BE2C (cell line): Measurements from ENCODE around the gene ELOF1.
A peak's percentile ranks its signal among the peaks of the same experiment; 100 is the strongest.

Experiments used
- DNase-seq: peaks from one replicate; pipeline ENCODE4 v3.0.0-alpha.2; 2020
- H3K27me3 ChIP-seq: fragments of 250-450 bp; sonication (Bioruptor Pico); 2 replicates; pipeline ENCODE4 v1.5.1; 2020; ENCODE audit warnings: mild to moderate bottlenecking
- H3K36me3 ChIP-seq: fragments of 250-450 bp; sonication (Bioruptor Pico); 2 replicates; pipeline ENCODE4 v1.5.1; 2020; ENCODE audit warnings: mild to moderate bottlenecking
- H3K4me1 ChIP-seq: fragments of 250-450 bp; sonication (Bioruptor Pico); 2 replicates; pipeline ENCODE4 v1.5.1; 2020
- H3K4me3 ChIP-seq: 2 replicates; pipeline ENCODE4 v1.5.1; 2011; ENCODE audit warnings: low read depth, low read length
- H3K9me3 ChIP-seq: fragments of 250-450 bp; sonication (Bioruptor Pico); 2 replicates; pipeline ENCODE4 v1.5.1; 2020
- CTCF ChIP-seq: IDR thresholded peaks from 2 replicates; pipeline ENCODE4 v1.5.1; 2012; ENCODE audit warnings: mild to moderate bottlenecking, low read depth, low read length

Gene ELOF1

GRCh38 chr19:11535792-11536595, 23.0 kb downstream of the ELOF1 start:
- Histone ChIP-seq H3K9me3 (no peaks in the 10 kb centered on the region), H3K27me3 (no peaks in the 10 kb centered on the region), H3K36me3 (no peaks in the 10 kb centered on the region), H3K4me1 (no peaks in the 10 kb centered on the region; the same call in 1 of the 2 replicates), H3K4me3 (peak overlapping the region; percentile 58)
- DNase-seq = peak; percentile 96
- peak; percentile 84 for TF ChIP-seq CTCF

- DNase-seq = no peak
Observed at GRCh38 chr19:11534948-11535347, 24.1 kb downstream of the ELOF1 start.

GRCh38 chr19:11534538-11534937, 24.5 kb downstream of the ELOF1 start:
- Histone ChIP-seq H3K4me1 (peaks cover 7% of the 10 kb centered on the region; the same call in 1 of the 2 replicates), H3K9me3 (no peaks in the 10 kb centered on the region), H3K36me3 (no peaks in the 10 kb centered on the region), H3K27me3 (no peaks in the 10 kb centered on the region), H3K4me3 (no peak overlapping the region)
- no peak for DNase-seq
- TF ChIP-seq CTCF = no peak

More at GRCh38 chr19:11534948-11535347, 24.1 kb downstream of the ELOF1 start:
- TF ChIP-seq CTCF = no peak
- Histone ChIP-seq H3K4me3 (no peak overlapping the region), H3K27me3 (no peaks in the 10 kb centered on the region), H3K4me1 (peaks cover 3% of the 10 kb centered on the region; the same call in 1 of the 2 replicates), H3K9me3 (no peaks in the 10 kb centered on the region), H3K36me3 (no peaks in the 10 kb centered on the region)

- Histone ChIP-seq H3K4me3 (0 out of 2 replicates have a peak overlapping the region, but pooled peaks have one; percentile 10), H3K36me3 (peaks cover 7% of the 10 kb centered on the region), H3K27me3 (no peaks in the 10 kb centered on the region), H3K4me1 (peaks cover 9% of the 10 kb centered on the region; the same call in 1 of the 2 replicates), H3K9me3 (no peaks in the 10 kb centered on the region)
- DNase-seq = peak; percentile 96
- TF ChIP-seq CTCF = peak; percentile 63
Observed at GRCh38 chr19:11530432-11530831, 28.6 kb downstream of the ELOF1 start.

GRCh38 chr19:11528551-11529341, 30.3 kb downstream of the ELOF1 start, which contains the start of gene ECSIT:
Gene ECSIT, minus strand, starts transcription at chr19:11529134. Its CDS starts 9,964 bp downstream, at chr19:11519170.
- peaks cover 20% of the 10 kb centered on the region for H3K36me3 ChIP-seq
- no peaks in the 10 kb centered on the region for H3K27me3 ChIP-seq
- H3K4me1 ChIP-seq = peaks cover 9% of the 10 kb centered on the region; the same call in 1 of the 2 replicates
- no peak; the same call in 1 of the 2 replicates for TF ChIP-seq CTCF
- peak; percentile 98 for DNase-seq
- H3K9me3 ChIP-seq = no peaks in the 10 kb centered on the region
- H3K4me3 ChIP-seq = peak within 1 kb of the TSS; percentile 91
